GM18909 (cell line): ENCODE results near the gene NOMO2.
"Not testable (repeated sequence)": the region's sequence is repeated elsewhere in the genome, so short reads cannot be mapped to it uniquely, and the experiment has no call there.

Experiments used
- ATAC-seq: cut with Tn5 transposase; IDR thresholded peaks from one replicate; pipeline ENCODE4 v1.9.1; 2021; ENCODE audit warnings: mild to moderate bottlenecking; ENCODE audit not compliant: unreplicated experiment, poor library complexity

NOMO2 gene, protein sequence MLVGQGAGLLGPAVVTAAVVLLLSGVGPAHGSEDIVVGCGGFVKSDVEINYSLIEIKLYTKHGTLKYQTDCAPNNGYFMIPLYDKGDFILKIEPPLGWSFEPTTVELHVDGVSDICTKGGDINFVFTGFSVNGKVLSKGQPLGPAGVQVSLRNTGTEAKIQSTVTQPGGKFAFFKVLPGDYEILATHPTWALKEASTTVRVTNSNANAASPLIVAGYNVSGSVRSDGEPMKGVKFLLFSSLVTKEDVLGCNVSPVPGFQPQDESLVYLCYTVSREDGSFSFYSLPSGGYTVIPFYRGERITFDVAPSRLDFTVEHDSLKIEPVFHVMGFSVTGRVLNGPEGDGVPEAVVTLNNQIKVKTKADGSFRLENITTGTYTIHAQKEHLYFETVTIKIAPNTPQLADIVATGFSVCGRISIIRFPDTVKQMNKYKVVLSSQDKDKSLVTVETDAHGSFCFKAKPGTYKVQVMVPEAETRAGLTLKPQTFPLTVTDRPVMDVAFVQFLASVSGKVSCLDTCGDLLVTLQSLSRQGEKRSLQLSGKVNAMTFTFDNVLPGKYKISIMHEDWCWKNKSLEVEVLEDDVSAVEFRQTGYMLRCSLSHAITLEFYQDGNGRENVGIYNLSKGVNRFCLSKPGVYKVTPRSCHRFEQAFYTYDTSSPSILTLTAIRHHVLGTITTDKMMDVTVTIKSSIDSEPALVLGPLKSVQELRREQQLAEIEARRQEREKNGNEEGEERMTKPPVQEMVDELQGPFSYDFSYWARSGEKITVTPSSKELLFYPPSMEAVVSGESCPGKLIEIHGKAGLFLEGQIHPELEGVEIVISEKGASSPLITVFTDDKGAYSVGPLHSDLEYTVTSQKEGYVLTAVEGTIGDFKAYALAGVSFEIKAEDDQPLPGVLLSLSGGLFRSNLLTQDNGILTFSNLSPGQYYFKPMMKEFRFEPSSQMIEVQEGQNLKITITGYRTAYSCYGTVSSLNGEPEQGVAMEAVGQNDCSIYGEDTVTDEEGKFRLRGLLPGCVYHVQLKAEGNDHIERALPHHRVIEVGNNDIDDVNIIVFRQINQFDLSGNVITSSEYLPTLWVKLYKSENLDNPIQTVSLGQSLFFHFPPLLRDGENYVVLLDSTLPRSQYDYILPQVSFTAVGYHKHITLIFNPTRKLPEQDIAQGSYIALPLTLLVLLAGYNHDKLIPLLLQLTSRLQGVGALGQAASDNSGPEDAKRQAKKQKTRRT

DNA sequence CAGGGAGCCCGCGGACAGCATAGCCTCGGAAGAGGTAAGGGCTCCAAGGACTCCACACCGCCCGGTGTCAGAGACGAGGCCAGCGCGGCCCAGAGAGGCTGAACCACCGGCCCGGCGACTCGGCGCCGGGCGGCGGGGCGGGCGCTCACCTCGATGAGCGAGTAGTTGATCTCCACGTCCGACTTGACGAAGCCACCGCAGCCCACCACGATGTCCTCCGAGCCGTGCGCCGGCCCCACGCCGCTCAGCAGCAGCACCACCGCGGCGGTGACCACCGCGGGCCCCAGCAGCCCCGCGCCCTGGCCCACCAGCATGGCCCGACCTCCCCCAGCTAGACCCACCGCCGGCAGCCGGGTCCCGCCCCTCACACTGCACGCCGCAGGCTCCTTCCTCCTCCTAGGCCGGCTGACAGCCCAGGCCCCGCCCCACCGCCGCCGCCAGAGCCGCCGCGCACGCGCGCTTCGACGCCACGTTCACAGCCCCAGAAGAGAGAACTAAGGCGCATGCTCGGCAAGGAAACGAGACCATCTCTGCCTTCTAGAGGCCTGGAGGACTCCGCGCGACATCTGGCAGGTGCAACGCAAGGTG lies at the start of gene NOMO2:
NOMO2 (minus strand) TSS at position 371 of the 588 bp plus-strand sequence; CDS start at position 314, 57 bp downstream.
- ATAC-seq, result peak; percentile 94

DNA sequence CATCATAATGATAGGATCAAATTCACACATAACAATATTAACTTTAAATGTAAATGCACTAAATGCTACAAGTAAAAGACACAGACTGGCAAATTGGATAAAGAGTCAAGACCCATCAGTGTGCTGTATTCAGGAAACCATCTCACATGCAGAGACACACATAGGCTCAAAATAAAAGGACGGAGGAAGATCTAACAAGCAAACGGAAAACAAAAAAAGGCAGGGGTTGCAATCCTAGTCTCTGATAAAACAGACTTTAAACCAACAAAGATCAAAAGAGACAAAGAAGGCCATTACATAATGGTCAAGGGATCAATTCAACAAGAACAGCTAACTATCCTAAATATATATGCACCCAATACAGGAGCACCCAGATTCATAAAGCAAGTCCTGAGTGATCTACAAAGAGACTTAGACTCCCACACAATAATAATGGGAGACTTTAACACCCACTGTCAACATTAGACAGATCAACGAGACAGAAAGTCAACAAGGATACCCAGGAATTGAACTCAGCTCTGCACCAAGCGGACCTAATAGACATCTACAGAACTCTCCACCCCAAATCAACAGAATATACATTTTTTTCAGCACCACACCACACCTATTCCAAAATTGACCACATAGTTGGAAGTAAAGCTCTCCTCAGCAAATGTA lies 48.4 kb upstream of the NOMO2 start:
- not testable (repeated sequence) for ATAC-seq

DNA sequence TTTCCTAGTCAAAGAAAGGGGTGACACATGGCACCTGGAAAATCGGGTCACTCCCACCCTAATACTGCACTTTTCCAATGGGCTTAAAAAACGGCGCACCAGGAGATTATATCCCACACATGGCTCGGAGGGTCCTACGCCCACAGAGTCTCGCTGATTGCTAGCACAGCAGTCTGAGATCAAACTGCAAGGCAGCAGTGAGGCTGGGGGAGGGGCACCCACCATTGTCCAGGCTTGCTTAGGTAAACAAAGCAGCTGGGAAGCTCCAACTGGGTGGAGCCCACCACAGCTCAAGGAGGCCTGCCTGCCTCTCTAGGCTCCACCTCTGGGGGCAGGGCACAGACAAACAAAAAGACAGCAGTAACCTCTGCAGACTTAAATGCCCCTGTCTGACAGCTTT lies 46.4 kb upstream of the NOMO2 start:
- ATAC-seq, result not testable (repeated sequence)

DNA sequence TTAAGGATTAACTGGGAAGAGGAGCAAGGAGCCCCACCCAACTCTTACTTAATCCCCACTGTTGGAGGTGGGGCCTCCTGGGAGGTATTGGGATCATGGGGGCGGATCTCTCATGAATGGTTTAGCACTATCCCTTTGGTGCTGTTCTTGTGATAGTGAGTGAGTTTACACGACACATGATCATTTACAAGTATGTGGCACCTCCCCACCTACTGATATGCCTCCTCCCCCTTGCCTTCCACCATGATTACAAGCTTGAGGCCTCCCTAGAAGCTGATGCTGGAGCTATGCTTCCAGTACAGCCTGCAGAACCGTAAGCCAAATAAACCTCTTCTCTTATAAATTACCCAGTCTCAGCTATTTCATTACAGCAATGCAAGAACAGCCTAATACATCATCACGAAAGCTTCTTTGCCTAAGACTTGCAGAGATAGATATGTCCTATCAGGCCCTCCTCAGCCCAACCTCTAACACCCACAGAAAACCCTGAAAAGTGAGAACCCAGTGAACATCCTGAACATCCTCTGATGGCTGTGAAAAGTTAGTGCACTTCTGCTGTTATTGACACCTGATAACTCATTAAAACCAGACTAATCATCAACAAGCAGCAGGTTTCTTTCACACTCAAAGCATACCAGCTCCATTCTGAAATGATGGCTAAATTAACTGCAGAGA lies 41.8 kb upstream of the NOMO2 start:
- not testable (repeated sequence) for ATAC-seq

DNA sequence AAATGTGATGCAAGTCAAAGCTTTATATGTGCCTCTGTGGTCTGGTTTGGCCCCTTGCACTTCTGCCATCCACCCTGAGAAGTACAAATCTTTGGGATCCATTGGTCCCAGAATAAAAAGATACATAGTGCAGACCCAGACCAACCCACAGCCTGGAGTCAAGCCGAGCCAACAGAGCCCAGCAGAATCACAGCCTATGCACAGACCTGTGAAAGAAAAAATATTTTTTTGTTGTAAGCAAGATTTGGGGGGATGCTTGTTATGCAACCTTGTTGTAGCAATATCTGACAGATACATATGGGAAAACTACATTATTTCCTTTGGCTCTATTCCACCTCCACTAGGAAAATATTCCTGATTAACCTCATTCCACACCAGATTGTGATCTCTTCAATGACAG lies 36.7 kb upstream of the NOMO2 start:
- not testable (repeated sequence) for ATAC-seq

DNA sequence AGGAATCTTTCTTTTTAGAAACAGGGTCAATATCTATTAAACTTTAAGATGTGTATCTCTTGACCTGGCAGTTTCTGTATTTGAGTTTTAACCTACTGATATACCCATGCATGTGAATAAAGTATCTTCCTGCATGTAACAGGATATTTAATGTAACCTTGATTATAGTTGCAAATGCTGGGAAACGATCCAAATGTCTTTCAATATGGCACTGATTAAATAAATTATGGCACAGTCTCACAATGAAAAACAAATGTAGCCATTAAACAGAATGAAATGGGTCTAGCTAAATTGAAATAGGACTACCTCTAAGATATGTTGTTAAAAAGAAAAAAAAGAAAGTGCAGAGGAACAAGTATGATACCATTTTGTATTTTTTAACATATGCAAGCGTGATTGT lies 35.8 kb upstream of the NOMO2 start:
- not testable (repeated sequence) for ATAC-seq

DNA sequence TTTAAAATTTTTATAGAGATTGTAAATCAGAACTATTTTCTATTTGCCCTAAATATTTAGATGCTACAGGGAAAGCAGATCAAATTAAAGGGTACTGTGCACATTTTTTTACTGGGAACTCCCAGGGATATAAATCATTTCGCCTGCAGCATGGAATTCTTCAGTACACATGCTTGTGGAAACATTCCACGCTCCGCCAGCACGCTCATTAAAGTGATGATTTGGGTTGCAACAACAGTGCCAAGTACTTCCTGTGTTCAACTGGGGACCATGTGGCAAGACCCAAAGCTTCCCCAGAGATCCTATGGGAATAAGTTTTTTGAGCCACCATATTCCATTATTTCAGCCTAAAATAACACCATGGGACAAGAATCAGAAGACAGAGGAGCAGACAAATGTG lies 35.4 kb upstream of the NOMO2 start:
- not testable (repeated sequence) for ATAC-seq

DNA sequence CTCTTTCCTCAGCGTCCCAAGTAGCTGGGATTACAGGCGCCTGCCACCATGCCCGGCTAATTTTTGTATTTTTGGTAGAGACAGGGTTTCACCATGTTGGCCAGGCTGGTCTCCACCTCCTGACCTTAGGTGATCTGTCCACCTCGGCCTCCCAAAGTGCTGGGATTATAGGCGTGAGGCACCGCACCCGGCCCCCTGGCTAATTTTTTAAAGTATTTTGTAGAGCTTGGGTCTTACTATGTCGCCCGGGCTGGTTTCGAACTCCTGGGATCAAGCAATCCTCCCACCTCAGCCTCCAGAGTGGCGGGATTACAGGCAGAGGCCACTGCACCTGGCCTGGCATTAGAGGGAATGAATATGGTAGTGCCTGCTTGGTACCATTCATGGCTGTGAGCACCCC lies 33.9 kb upstream of the NOMO2 start:
- ATAC-seq, result not testable (repeated sequence)

DNA sequence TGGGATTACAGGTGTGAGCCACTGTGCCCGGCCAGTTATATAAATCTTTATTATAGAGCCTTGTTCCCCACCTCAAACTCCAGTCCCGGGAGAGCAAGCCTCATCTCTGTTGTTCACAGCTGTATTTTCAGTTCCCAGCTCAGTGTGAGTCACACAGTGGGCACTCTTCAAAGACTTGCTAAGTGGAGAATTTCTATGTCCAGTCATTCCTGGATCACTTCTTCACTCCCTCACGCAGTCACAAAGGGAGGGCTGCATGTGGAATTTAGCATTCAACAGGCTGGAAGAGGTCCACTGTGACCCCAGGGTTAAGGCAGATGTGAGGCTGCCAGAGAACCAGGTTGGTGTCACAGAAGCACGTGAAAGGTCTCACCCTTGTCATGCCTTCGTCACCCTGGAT lies 33.0 kb upstream of the NOMO2 start:
- ATAC-seq, result not testable (repeated sequence)

DNA sequence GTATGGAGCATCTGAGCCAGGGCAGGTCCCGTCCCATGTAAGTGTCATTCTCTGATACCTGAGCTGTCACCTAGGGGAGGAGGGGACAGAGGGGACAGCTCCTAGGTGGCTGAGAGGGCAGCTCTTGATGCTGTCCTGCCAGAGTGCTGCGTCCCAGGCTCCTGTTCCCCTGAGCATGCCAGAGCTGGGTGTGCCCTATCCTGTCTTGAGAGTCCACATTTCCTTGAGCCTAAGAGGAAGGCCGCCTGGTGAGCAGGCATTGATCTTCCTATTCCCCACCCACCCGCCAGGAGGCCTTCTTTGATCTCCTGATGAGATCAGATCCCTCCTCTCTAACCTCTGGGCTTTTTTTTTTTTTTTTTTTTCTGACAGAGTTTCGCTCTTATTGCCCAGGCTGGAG lies 32.0 kb upstream of the NOMO2 start:
- ATAC-seq, result not testable (repeated sequence)

DNA sequence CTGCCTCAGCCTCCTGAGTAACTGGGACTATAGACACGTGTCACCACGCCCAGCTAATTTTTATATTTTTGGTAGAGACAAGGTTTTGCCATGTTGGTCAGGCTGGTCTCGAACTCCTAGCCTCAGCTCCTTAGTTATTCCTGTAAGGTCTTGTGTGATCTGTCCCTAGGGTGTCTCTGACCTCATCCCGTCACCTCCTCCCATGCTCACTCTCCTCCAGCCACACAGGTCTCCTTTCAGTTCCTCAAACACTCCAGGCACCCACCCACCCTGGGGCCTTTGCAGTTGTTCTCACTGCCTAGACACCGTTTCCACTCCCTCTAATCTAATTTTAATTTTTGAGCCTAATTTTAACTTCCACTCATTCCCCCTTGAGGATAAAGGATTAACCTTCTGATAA lies 31.1 kb upstream of the NOMO2 start:
- not testable (repeated sequence) for ATAC-seq

DNA sequence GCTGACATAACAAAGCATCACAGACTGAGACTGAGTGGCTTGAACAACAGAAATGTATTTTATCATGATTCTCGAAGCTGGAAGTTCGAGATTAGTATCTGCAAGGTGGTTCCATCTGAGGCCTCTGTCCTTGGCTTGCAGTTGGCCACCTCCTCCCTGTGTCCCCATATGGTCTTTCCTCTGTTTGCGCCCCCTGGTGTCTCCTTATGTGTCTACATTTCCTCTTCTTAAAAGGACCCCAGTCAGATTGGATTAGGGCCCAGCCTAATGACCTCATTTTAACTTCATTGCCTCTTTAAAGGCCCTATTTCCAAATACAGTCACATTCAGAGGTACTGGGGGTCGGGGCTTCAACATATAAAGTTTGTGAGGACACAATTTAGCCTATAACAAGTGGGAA lies 30.0 kb upstream of the NOMO2 start:
- not testable (repeated sequence) for ATAC-seq

DNA sequence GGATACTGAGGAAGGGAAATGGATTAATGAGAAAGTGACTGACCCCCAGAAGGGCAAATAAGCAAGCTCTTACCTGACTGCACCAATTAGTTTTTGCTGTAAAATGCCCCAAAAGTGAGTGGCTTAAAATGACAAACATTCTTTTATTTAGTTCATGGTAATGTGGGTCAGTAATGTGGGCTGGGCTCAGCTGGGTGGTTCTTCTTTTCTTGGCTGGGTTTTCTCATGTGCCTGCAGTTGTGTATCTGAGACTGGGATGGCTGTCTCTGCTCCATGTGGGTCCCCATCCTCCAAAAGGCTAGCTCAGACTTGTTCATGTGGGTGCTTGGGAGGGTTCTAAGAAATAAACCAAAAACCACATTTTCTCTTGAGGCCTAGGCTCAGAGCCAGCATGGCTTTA lies 29.5 kb upstream of the NOMO2 start:
- ATAC-seq, result not testable (repeated sequence)

DNA sequence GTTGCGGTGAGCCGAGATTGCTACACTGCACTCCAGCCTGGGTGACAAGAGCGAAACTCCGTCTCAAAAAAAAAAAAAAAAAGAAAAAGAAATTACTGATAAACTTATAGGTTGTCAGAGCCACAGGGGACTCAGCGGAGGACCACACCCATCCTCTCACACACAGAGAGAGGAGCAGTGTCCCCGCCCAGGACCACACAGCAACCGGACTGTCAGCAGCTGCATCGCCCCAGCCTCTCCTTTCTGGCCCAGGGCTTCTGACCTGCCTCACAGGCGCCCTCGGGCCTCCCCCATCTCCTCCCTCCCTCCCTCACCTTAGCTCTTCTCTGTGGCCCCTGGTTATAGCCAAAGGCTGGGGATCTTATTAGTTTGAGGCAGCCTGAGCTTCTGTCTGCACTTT lies 27.9 kb upstream of the NOMO2 start:
- not testable (repeated sequence) for ATAC-seq

DNA sequence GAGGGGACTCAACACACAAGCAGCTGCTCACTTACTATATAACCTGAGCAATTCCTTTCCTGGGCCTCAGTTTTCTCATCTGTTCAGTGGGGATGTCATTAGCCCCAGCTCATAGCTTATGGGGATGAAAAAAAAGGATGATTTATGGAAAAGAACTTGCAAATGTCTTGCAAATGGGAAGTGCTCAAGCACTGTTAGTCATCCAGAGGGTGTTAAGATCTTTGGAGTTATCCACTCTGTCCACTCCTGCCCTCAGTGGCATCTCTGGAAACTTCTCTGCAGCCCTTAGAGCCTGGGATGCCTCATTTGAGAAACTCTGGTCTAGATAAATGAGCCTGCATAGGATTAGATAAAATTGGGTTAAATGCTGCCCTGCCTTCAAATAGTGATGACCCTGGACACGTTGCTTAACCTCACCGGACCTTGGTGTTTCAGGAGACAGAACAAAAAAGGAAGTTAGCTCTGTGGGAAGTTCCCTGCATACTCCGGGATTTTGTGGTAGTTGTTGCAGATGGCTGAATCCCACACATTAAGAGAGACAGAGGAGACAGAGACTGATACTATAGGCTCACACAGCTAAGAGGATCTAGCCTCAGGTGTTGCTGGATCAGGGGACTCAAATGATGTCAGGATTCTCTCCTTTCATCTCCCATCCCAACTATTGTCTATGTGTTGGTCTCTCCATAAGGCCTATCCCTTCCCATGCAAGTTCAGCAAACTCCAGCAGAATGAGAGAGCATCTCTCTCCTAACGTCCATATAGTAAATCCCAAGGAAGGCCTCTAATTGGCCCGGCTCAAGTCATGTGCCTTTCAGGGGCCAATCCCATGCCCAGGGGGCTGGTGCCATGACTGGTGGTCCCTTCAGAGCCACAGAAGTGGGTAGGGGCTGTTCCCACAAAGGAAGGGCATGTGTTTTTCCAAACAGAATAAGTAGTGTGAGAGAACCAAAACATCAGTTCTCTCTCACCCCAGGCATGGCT lies 25.0 kb upstream of the NOMO2 start:
- ATAC-seq, result not testable (repeated sequence)

DNA sequence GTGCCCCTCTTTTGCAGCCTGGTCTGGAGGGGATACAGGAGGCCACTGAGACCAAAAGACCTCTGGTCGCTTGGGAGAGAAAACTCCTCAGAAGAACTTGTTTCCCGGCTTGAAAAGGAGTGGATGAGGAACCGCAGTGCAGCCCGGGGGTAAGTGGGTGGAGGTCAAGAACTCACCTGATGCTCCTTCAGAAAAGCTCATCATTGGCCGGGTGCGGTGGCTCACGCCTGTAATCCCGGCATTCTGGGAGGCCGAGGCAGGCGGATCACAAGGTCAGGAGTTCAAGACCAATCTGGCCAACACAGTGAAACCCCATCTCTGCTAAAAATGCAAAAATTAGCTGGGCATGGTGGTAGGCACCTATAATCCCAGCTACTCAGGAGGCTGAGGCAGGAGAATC lies 23.9 kb upstream of the NOMO2 start:
- not testable (repeated sequence) for ATAC-seq

DNA sequence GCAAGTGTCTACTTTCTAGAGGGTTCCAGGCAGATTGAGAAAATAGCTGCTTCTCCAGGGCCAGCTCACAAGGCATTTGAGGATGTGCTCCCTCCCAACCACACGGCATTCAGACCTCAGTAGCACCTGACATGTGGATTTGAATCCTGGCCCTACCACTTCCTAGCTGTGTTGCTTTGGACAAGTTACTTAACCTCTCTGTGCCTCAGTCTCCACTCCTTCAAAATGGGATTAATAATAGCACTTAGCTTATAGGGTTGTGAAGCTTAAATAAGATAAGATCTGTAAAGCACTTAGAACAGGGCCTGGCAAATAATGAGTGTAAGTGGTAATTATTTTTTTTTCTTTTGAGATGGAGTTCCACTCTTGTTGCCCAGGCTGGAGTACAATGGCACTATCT lies 21.0 kb upstream of the NOMO2 start:
- ATAC-seq, result no peak

DNA sequence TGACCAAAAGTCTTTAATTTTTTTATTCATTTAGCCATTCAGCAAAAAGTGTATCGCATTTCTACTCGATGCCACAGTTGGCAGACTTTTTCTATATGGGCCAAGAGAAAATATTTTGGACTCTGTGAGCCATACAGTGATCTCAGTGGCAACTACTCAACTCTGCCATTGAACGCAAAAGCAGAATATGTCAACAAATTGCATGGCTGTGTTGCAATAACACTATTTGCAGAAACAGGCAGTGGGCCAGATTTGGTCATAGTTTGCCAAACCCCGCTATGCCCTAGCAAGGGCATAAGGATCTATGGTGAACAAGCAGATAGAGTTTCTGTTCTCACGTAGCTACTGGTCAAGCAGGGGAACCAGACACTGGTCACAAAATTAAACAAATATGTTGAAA lies 18.5 kb upstream of the NOMO2 start:
- not testable (repeated sequence) for ATAC-seq
